GM18505 (cell line): Measurements from ENCODE around the gene FARP1.

Experiments used
- ATAC-seq: cut with Tn5 transposase; IDR thresholded peaks from one replicate; pipeline ENCODE4 v1.9.1; 2021; ENCODE audit not compliant: unreplicated experiment
- POLR2A ChIP-seq: IDR thresholded peaks from 4 replicates; pipeline ENCODE4 v1.6.1; 2011; ENCODE audit warnings: borderline replicate concordance; ENCODE audit not compliant: insufficient read depth, insufficient read length; ENCODE audit errors: extremely low read depth

FARP1 gene

DNA sequence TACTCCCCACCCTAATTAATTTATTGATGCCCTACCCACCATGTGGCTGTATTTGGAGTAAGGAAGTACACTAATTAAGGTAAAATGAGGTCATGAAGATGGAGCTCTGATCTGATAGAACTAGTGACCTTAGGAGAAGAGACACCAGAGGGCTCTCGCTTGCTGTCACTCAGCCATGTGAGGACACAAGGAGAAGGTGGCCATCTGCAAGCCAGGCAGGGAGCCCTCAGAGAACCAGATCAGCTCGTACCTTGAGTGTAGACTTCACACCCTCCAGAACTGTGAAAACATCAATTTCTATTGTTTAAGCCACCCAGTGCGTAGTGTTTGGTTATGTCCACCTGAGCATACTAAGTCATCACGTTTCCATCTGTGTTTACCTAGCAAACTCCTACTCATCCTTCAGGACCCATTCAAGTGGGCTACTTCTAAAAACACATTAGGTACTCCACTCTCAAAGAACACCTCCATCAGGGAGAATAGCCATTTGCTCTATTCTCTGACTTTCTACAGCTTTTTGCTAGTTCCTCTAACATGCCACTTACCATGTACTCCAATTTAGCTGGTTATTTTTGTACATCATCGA lies 191.8 kb downstream of the FARP1 start:
- ATAC-seq, result no peak
- TF ChIP-seq POLR2A, result no peak

DNA sequence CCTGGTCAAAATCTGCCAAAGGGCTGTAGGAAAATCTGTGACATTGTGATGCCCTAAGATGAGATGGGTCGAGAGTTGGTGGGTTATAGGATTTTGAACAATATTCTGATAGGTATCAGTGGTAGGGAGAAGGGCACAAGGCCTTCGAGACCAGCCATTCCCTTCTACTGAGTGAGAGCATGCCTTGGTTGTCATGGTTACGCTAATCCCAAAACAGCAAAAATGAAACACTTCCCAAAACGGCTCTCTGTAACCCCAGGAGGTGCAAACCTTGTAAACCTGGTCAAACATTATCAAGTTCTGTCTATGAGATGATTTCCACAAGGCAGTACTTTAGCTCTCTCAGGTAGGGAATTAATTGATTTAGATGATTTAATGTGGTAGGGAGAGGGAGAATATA lies 192.8 kb downstream of the FARP1 start:
- no peak for TF ChIP-seq POLR2A
- no peak for ATAC-seq

DNA sequence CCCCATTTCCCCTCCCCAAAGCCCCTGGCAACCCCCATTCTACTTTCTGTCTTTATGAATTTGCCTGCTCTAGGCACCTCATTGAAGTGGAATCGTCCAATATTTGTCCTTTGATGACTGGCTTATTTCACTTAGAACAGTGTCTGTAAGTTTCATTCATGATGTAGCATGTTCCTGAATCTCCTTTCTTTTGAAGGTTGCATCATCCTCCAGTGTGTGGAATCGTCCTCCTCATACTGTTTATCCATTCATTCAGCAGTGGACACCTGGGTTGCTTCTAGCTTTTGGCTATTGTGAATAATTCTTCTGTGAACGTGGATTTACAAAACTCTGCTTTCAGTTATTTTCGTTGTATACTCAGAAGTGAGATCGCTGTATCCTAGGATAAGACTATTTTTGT lies 195.4 kb downstream of the FARP1 start:
- ATAC-seq, result no peak
- no peak for TF ChIP-seq POLR2A

DNA sequence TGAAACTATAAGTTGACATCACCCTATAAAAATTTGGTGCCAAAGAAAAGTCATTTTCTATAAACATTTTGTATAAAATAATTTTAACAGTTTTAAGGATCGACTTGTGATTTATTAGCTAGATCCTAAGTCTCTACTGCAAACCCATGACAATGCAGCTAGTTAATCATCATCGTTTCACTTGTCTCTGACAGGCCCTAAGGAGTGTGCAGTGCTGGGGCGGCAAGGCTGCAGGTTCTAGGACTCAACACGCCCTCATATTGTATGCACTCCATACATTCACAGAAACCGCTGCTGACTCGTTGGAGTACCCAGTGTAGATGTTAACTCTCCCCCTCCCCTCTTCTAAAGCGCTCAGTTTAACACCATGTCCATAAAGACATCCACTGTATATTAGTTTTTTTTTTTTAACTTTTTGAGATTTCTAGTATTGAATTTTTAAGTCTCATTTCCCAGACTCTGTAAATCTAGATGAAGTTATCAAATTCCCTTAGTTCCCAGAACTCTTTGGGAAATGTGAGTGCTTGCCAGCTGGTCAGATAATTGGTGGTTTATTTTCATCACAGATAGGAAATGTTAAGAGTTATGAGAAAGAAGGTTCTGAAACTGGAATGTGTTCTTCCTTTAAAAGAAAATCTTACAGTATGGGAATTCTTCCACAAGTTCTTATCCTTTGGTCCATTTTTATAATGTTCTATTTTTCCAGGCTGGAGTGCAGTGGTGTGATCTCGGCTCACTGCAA lies 197.0 kb downstream of the FARP1 start:
- TF ChIP-seq POLR2A, result no peak

GRCh38 chr13:98342953-98343352 lies 200.1 kb downstream of the FARP1 start:
- TF ChIP-seq POLR2A, result no peak
- ATAC-seq, result no peak

More for the DNA sequence above, 197.0 kb downstream of the FARP1 start:
- no peak for ATAC-seq

- ATAC-seq, result no peak
- TF ChIP-seq POLR2A, result no peak
Observed at GRCh38 chr13:98343461-98343860, 200.6 kb downstream of the FARP1 start.

- no peak for TF ChIP-seq POLR2A
- no peak for ATAC-seq
Observed at GRCh38 chr13:98344392-98344791, 201.5 kb downstream of the FARP1 start.

DNA sequence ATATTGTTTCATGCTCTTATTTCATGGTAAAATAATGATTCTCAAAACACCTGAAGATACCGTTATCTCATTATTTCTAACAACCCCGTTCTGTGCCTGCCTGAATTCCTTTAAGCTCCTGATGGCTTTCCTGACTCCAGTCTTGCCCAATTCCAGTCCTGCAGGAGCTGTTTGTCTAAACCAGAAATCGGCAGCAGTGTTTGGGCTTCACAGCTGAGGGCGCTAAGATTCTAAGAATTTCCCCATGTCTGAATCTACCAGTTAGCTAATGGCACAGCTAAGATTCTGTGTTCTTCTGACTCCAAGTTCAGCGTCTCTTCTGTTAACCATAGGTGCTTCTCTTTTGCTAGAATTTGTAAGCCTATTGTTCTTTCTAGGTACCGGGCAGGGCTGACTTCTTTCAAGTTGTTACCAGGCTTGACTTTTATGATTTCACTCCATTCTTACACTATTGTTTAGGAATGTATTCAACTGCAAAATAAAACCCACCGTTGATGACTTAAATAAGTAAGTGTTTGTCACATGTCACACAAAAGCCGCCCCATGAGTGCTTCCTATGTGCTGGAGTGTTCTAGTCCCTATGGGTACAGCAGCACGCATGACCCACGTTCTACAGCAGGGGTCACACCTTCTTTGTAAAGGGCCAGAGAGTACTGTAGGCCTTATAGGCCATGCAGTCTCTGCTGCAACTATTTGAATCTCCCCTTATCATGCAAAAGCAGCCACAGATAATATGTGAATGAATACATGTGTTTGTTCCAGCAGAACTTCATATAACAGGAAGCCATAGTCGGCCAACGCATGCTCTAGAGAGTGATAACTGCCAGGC lies 202.4 kb downstream of the FARP1 start:
- no peak for ATAC-seq
- TF ChIP-seq POLR2A, result no peak

DNA sequence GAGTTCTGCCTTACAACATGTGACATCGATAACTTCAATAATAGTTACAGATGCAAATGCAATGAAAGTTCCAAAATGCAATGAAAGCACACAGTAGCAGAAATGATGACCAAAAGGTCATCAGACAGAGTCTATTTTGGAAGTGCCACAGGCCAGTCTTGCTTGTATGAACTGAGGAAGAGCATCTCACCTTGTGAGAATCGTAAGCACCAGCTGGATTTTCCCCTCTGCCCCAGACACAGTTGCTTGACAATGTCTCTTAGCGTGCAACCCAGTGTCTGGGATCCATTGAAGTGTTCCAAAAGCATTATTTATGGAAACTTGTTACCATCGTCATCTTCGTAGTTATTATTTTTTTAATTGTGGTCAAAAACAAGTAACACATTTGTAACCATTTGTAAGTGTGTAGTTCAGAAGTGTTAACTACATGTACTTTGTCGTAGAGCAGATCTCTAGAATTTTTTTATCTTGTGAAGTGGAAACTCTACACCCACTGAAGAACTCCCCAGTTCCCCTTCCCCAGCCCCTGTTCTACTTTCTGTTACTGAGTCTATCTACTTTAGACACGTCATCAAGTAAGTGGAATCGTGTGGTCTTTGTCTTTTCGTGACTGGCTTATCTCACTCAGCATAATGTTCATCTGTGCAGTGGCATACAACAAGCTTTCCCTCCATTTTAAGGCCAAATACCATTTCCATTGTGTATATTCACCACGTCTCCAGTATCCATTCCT lies 204.2 kb downstream of the FARP1 start:
- TF ChIP-seq POLR2A, result no peak
- ATAC-seq, result no peak

- ATAC-seq, result no peak
Observed at GRCh38 chr13:98347756-98348155, 204.9 kb downstream of the FARP1 start.

DNA sequence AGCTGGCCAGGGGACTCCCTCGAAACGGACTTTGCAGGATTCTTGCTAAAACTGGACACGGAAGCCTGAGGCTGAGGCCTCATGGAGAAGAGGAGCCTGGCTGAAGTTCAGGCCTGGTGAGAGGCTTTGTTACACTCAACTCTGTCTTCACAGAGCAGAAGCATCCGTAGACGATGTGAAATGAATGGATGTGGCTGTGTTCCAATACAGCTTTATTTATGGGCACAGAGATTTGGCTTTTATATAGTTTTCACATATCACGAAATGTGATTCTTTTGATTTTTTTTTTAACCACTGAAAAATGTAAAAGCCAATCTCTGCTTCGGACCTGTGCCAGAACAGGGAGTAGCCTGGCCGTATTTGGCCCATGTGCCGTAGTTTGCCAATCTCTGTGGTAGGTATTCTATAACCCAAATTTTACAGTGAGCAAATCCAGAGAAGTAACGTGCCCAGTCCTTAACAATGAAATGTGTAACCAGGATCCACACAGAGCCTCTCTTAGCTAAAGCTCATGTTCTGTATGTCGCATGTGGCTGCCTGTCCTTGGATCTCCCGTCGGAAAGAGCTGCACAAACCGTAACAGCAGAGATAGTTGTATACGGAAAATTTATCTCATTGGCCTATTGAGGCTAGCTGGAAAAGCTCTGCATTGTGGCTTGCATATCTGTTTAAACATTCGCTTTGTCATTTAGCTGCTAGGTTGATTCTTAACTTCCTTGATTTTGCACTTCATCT lies 205.7 kb downstream of the FARP1 start:
- ATAC-seq, result no peak
- TF ChIP-seq POLR2A, result no peak

More at GRCh38 chr13:98347756-98348155, 204.9 kb downstream of the FARP1 start:
- TF ChIP-seq POLR2A, result no peak

DNA sequence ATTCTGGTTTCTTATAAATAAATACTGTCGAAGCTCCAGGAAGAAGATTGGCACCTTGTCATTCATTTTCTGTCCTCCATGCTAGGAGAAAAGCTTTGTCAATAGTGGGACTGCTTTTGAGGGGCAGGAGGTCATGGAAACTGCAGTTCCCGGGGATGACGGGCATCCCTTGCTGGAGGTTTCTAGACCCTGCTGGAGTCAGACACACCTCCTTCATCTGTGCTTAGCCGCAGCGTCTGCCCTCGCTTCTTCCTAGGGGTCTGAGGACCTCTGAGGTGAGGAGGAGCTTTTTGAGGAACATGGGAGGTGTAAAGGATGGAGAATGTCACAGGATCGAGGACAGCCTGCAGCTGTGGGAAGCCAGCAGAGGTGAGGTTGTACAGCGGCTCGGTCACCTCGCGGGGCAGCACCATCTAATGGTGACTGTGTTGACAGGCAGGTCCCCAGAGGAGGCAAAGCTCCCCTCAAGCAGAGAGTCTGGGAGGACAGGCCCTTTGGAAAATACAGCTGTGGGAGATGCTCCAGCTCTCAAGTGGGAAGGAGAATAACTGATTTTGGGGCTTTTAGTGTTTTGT lies 206.9 kb downstream of the FARP1 start:
- no peak for ATAC-seq

GRCh38 chr13:98350746-98351330 lies 207.9 kb downstream of the FARP1 start:
- ATAC-seq, result no peak
- no peak for TF ChIP-seq POLR2A

More for the DNA sequence above, 206.9 kb downstream of the FARP1 start:
- TF ChIP-seq POLR2A, result no peak

- no peak for TF ChIP-seq POLR2A
- ATAC-seq, result no peak
Observed at GRCh38 chr13:98351636-98352035, 208.7 kb downstream of the FARP1 start.
